NCI-H748 (cell line): ENCODE measurements around the gene CAMTA1.

ENCODE experiments used
- DNase-seq: peaks from one replicate; lab custom pipeline; 2025; ENCODE audit not compliant: unreplicated experiment; lab: John Stamatoyannopoulos, UW

CAMTA1 gene

DNA sequence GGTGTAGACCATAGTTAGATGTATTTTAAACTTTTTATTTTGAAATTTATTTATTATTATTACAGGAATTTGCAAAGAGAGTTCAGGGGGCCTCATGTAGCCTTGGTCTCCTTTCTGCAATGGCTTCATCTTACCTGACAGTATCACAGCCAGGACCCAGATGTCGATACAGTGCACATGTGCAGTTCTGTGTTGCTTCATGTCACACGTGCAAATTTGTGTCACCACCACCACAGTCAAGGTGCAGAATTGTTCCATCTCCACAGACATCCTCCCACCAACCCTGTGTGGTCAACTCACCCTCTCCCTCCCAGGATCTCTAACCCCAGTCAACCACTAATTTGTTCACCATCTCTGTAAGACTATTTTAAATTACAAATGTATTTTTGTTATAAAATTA is 184.5 kb downstream of the CAMTA1 start:
- DNase-seq, result no peak

DNA sequence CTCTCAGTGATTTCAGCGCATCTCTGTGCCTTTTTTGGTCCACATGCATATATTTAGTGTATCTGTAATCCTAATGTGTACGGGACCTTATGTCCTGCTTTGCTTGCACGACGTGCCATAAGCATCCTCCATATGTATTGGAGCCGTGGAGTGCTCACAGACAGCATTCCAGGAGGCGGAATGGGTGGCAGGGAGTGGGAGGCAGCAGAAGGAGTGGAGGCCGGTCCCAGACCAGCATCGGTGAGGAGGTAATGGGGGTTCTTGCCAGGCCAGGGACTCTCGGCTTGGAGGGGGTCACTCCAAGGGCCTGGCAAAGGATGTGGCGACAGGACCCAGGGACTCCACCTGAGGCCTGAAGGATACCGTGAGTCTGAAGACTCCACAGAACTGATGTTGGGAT is 185.0 kb downstream of the CAMTA1 start:
- no peak for DNase-seq

- DNase-seq, result no peak
Measured at GRCh38 chr1:6971048-6971447, 185.8 kb downstream of the CAMTA1 start.

DNA sequence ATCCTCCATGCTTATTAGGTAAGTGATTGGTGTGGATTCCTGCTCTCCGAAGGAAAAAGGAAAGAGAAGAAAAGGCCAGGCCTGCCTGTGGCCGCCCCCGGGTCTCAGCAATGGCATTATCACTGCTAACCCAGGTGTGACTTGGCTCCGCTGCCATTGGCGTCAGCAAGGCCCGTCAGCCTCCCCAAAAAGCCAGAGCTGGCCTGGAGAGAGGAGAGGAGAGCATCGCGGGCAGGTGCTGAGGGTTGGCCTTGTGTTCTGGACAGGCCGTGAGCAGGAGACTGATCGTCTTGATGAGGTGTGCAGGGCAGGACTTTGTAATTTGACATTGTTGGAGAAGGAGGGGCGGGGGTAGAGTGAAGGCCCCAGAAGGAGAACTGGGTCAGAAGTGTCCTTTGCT is 186.4 kb downstream of the CAMTA1 start:
- no peak for DNase-seq

DNA sequence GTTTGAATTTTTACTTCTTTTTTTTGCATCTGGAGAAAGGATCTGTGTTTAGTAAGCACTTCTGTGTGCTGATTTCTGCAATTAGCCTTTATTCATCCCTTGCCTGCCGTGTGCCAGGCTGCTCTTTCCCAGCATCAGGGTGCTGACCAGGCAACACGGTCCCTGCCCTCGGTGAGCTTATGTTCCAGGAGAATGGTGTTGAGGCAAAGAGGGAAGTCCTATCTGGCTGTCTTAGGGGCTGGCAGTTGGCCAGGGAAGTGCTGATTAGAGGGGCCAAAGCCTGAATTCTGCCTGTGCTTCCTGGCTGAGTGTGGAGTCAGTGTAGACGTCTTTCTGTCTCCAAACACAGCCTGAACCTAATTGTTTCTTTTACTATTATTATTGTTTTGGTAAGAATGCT is 187.1 kb downstream of the CAMTA1 start:
- DNase-seq, result no peak

DNA sequence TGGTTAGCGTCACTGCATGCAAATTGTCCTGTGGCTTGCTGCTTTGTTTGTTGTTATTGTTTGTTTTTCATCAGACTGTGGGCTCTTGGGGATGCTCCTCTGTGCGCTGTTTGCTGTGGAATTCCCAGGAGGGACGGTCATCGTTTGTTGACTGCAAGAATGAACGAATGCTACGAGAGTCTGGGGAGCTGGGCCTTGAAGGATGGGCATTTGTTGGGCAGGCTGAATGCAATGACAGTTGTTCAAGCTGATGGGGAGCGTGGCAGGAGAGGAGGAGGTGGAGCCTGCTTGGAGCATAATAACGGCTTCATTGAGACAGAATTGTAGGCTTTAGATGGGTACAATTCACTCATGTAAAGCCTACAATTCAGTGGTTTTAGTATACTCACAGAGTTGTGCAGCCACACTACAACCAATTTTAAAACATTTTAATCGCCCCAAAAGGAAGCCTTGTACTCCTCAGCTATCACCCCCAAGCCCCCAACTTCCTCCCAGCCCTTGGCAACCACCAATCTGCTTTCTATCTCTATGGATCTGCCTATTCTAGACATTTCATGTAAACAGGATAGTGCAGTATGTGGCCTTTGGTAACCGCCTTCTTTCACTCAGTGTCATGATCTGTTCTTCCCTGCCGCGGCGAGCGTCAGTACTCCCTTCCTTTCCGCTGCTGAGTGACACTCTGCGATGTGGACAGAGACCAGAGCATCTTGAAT is 190.2 kb downstream of the CAMTA1 start:
- no peak for DNase-seq

- DNase-seq, result no peak
Measured at GRCh38 chr1:6976044-6976375, 190.8 kb downstream of the CAMTA1 start.

GRCh38 chr1:6979003-6979613 is 193.9 kb downstream of the CAMTA1 start:
- no peak for DNase-seq

GRCh38 chr1:6981595-6981994 is 196.3 kb downstream of the CAMTA1 start:
- no peak for DNase-seq

DNA sequence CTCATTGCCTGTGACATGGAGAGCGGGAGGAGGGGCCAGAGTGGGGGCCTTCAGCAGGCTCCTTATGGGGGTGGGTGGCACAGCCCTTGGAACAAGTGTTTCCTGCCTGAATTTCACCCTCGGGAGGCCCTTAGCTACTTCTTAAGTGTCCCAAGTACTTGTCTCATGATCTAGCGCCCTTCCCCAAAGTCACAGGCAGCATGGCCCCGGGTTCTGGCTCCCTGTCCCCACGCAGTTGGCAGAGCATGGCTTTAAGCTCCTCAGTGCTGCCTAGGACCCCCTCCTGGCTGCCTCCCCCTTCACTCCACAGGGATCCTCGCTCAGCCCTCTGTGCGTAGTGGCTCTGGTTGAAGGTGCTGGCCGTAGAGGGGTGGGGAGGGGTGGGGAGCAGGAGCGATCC is 197.2 kb downstream of the CAMTA1 start:
- no peak for DNase-seq

- DNase-seq, result no peak
Measured at GRCh38 chr1:6982860-6983259, 197.6 kb downstream of the CAMTA1 start.

DNA sequence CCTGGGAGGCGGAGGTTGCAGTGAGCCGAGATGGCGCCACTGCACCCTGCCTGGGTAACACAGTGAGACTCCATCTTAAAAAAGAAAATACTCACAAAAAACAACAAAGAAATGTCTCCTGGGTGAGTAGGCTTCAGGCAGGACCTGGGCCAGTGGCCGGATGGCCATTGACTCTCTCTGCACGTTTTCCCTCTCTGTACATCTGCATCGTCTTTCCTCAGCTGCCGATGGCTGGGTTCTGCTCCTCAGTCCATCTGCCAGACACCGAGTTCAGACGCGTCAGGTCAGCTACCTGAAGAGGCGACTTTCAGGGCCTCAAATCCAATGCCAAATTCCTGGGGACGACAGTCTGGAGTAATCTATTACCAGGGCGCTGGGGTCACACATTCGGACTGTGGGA is 199.3 kb downstream of the CAMTA1 start:
- no peak for DNase-seq

DNA sequence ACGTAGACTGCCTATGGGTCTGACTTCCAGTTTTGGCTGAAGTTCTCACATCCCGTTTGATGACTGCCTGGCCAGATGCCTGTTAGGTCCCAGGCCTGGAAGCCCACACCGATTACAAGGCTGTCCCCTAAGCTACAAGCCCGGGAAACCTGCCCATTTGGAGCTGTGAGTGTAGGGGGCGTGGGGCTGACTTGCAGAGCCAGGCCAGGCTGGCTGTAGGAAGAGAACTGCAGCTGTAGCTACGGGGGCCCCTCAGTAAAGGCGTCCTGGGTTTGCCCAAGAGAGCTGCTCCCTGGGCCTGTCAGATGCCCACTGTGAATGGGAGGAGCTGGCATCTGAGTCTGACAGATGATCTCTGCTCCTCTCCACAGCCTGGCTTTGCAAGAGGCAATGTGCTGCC is 199.7 kb downstream of the CAMTA1 start:
- no peak for DNase-seq

DNA sequence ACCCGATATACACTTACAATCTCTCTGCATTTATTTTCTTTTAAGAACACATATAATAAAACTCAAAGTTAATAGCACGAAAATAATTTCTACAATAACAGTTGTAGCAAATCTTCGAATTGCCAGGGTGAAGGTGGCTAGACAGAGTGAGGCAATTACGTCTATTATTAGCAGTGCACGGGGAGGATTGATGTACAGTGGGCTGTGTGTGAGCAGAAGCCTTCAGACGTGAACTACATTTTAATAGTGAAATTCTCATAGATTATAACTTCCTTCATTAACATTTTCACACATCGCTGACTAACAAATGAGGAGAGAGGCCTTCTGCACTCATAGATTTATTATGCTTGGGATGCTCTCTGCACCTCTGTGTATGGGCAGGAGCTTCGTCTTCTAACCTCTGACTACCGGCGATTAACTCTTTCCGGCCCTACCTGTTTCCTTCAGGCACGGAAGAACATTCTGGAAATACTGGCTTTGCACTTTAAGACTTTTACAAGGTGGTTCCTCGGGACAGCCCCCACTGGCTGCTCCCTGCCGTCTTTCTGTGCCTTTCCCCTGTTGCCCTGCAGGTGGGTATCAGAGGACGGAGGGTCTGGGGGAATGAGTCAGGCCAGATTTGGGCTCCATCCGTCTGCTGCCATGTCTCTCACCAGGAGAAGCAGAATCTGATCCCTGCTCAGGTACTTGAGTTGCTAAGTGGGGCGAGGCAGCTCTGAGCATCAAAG is 200.5 kb downstream of the CAMTA1 start:
- no peak for DNase-seq

DNA sequence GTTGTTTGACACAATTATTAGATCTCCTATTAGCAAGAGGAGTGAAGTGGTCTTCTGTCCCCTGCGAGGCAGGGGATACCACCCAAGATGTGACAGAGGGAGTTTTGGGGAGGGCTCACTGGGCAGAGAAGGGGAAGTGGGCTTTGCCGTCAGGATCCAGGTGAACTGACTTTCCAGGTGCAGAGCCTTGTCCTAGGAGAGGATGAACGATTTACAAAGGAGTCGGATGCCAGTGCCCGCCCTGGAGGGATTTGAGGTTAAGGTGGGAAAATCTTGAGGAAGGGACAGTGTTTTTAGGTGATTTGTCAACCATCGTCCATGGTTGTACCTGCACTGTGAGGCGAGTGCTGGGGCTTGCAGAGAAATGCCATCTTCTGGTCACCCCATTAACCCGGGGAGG is 201.0 kb downstream of the CAMTA1 start:
- DNase-seq, result no peak

GRCh38 chr1:6987940-6988339 is 202.7 kb downstream of the CAMTA1 start:
- no peak for DNase-seq

DNA sequence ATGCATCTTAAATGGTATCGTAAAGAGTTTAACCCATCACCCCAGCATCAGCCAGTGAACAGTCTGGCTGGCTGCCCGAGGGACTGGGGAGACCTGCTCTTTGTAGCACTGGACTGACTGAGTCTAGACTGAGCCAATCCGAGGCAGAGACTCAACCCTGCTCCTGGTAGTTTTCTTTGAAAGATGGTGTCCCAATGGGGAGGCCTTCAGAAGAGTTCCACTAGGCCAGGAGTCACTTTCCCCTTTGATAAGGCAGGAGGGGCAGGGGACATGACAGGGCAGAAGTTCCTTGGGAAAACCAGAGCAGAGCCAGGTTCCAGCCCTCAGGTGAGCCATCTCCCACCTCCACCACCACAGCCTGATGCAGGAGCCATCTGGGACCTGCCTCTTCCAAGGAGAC is 203.5 kb downstream of the CAMTA1 start:
- DNase-seq, result no peak

- DNase-seq, result no peak
Measured at GRCh38 chr1:6989212-6990159, 204.2 kb downstream of the CAMTA1 start.

- DNase-seq, result no peak
Measured at GRCh38 chr1:6991266-6991665, 206.0 kb downstream of the CAMTA1 start.

DNA sequence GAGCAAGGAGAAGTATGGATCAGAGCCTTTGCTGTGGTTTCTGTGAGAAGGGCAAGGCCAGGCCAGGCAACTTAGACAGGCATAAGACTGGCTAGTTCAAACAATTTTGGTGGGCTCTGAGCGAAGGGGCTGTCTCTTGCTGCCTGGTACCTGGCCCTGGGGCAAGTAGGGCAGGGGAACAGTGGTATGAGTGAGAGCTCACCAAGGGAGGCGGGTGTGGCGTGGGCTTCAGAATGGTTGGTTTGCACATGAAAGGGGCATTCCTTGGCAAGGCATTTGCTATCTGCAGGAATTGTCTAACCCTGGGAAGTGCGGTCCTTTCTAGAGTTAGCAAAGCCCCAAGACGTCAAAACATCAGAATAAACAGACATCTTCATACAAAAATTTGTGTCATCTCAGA is 210.5 kb downstream of the CAMTA1 start:
- no peak for DNase-seq

DNA sequence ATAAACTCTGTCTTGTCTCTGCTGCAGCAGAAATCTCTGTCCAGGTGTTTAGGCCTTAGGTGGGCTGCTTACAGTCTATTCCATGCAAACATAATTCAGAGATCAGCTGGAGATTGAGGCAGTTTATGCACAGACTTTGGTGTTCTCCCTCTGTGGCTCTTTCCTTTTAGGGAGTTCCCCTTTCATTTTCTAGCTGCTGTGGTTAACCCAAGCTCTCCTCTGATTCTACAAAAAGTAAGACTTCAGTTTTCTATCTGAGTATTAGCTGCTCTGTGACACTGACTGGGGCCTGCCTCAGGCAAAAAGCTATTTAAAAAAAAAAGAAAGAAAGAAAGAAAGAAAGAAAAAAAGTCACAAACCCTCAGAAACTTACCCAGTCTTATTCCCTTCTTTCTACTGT is 211.1 kb downstream of the CAMTA1 start:
- DNase-seq, result no peak
